Endothelial cell of umbilical vein (primary cell): ENCODE results near the gene HLA-DOA. TPM values are rescaled to one million over a fixed set of nuclear protein-coding genes. Genes with fewer than 3 reads are reported as not detected.

Experiments used
- BruUV-seq: library from RNA; stranded (reverse); fragments of 400-500 nt; replicated peaks from 2 replicates; lab custom pipeline; 2021; lab: Mats Ljungman, UMichigan
- CTCF ChIA-PET: fragments of 300-600, 350-600 bp; sonication (Branson Sonifier 250); formaldehyde crosslinking; loops from one replicate; lab custom pipeline; 2021; ENCODE audit warnings: antibody characterized with exemption, inconsistent platforms; lab: Charles Lee
- POLR2A ChIA-PET: fragments of 300-600, 350-600 bp; sonication (Branson Sonifier 250); formaldehyde crosslinking; loops from one replicate; lab custom pipeline; 2021; ENCODE audit warnings: antibody characterized with exemption, inconsistent platforms; lab: Charles Lee
- DNase-seq: peaks from one replicate; pipeline ENCODE4 v3.0.0-alpha.2; 2011; ENCODE audit warnings: low read depth, low spot score
- FAIRE-seq: peaks from 2 replicates; lab custom pipeline; 2011; peaks lifted over from hg19 to GRCh38; lab: Jason Lieb, UNC
- H2AFZ ChIP-seq: 2 replicates; pipeline ENCODE4 v1.6.0; 2012; ENCODE audit warnings: low read depth, low read length, control low read depth, inconsistent platforms
- H3K27ac ChIP-seq: 2 replicates; pipeline ENCODE4 v1.5.1; 2011; ENCODE audit warnings: low read depth, mild to moderate bottlenecking, control low read depth, low read length, moderate library complexity; ENCODE audit not compliant: insufficient read depth
- H3K27me3 ChIP-seq, 2 experiments: 2 replicates each; pipeline versions ENCODE4 v1.6.0 to v1.6.1; 2011; ENCODE audit warnings: low read length in 2 of 2, mixed read lengths in 1 of 2; ENCODE audit not compliant: control insufficient read depth in 2 of 2, insufficient read depth in 2 of 2
- H3K36me3 ChIP-seq, 2 experiments: 2 replicates in 1 of 2; 3 replicates in 1 of 2; pipeline ENCODE4 v1.5.1; 2011; ENCODE audit warnings: low read length in 2 of 2, mild to moderate bottlenecking in 1 of 2, moderate library complexity in 1 of 2; ENCODE audit not compliant: control insufficient read depth in 2 of 2, insufficient read depth in 2 of 2; ENCODE audit errors: extremely low read depth in 1 of 2
- H3K4me1 ChIP-seq: 3 replicates; pipeline ENCODE4 v1.5.1; 2011; ENCODE audit warnings: mild to moderate bottlenecking, low read length; ENCODE audit not compliant: control insufficient read depth, insufficient read depth; ENCODE audit errors: extremely low read depth
- H3K4me2 ChIP-seq: 2 replicates; pipeline ENCODE4 v1.6.1; 2011; ENCODE audit warnings: low read length, control low read depth, mixed read lengths; ENCODE audit not compliant: insufficient read depth
- H3K4me3 ChIP-seq, 3 experiments: fragments of 200-600 bp in 1 of 3; sonication (generic), shearing (Covaris generic) in 1 of 3; replicated peaks in 1 of 3; 2 replicates each; pipeline ENCODE4 v1.5.1; 2011 to 2016; ENCODE audit warnings: control low read depth in 3 of 3, low read length in 3 of 3, mild to moderate bottlenecking in 2 of 3, inconsistent platforms in 1 of 3, low read depth in 1 of 3, moderate library complexity in 1 of 3; ENCODE audit not compliant: insufficient read depth in 1 of 3
- H3K79me2 ChIP-seq: 2 replicates; pipeline ENCODE4 v1.6.0; 2012; ENCODE audit warnings: low read length, inconsistent platforms; ENCODE audit not compliant: control insufficient read depth, insufficient read depth
- H3K9ac ChIP-seq: replicated peaks from 2 replicates; pipeline ENCODE3; 2011; ENCODE audit warnings: low read length, control low read depth; ENCODE audit not compliant: insufficient read depth; ENCODE audit errors: extremely low read depth
- H3K9me1 ChIP-seq: replicated peaks from 3 replicates; pipeline ENCODE4 v1.6.0; 2011; ENCODE audit warnings: mild to moderate bottlenecking, low read length; ENCODE audit not compliant: control insufficient read depth, insufficient read depth; ENCODE audit errors: extremely low read depth
- H3K9me3 ChIP-seq: replicated peaks from 2 replicates; pipeline ENCODE4 v1.5.1; 2012; ENCODE audit warnings: low read length, inconsistent platforms; ENCODE audit not compliant: control insufficient read depth, insufficient read depth
- H4K20me1 ChIP-seq: replicated peaks from 2 replicates; pipeline ENCODE3; 2011; ENCODE audit warnings: mild to moderate bottlenecking, low read length; ENCODE audit not compliant: control insufficient read depth, insufficient read depth; ENCODE audit errors: extremely low read depth
- CTCF ChIP-seq, 2 donors: IDR thresholded peaks; 1 replicate in 1 of 2; 2 replicates in 1 of 2; pipeline ENCODE4 v1.5.1; 2011; ENCODE audit warnings: low read length in 2 of 2, mild to moderate bottlenecking in 2 of 2, moderate library complexity in 2 of 2, control low read depth in 1 of 2, inconsistent platforms in 1 of 2, low read depth in 1 of 2; ENCODE audit not compliant: insufficient read depth in 1 of 2; ENCODE audit errors: extremely low read depth in 1 of 2
- EZH2 ChIP-seq: IDR thresholded peaks from 2 replicates; pipeline ENCODE4 v1.6.1; 2012; ENCODE audit warnings: borderline replicate concordance, low read depth, mild to moderate bottlenecking, moderate library complexity, low read length, inconsistent platforms; ENCODE audit not compliant: severe bottlenecking
- FOS ChIP-seq: IDR thresholded peaks from 2 replicates; pipeline ENCODE4 v1.6.1; 2011; ENCODE audit warnings: mild to moderate bottlenecking, low read length, moderate library complexity, borderline replicate concordance; ENCODE audit not compliant: insufficient read depth
- POLR2A ChIP-seq: IDR thresholded peaks from 2 replicates; pipeline ENCODE4 v1.6.1; 2012; ENCODE audit warnings: low read depth, mild to moderate bottlenecking, control low read depth, low read length
- POLR2AphosphoS5 ChIP-seq: IDR thresholded peaks from 2 replicates; pipeline ENCODE4 v1.6.1; 2012; ENCODE audit warnings: low read depth, mild to moderate bottlenecking, control low read depth, low read length, moderate library complexity; ENCODE audit not compliant: insufficient read depth
- dilution Hi-C: fragments of 300-500 bp; cut with MboI; formaldehyde crosslinking; loops from one replicate; pipeline ENCODE4 v1.15.0; 2019; ENCODE audit warnings: low sequenced_read_pairs; ENCODE audit not compliant: extremely low pct_ligation_motif_present
- intact Hi-C: fragments of 100-400 bp; cut with micrococcal nuclease; formaldehyde crosslinking; loops from one replicate; pipeline ENCODE4 v1.10.0; 2022
- polyA plus RNA-seq, 4 experiments: library from polyadenylated mRNA; depleted of rRNA in 3 of 4; stranded (reverse) in 3 of 4; unstranded in 1 of 4; fragments of >200 nt; gene quantifications; 2 replicates each; pipeline versions ENCODE4 v1.2.1 to v1.2.3, GENCODE V29; 2011 to 2012; ENCODE audit warnings: missing spikeins in 1 of 4
- total RNA-seq: library from RNA; stranded (reverse); gene quantifications from 2 replicates; pipeline ENCODE4 v1.2.3, GENCODE V29; 2021

Gene HLA-DOA
- total and polyA plus RNA-seq, 2 donors (not counting 3 experiments of a cell fraction or from before 2014, with no cell fraction given), result not detected

DNA sequence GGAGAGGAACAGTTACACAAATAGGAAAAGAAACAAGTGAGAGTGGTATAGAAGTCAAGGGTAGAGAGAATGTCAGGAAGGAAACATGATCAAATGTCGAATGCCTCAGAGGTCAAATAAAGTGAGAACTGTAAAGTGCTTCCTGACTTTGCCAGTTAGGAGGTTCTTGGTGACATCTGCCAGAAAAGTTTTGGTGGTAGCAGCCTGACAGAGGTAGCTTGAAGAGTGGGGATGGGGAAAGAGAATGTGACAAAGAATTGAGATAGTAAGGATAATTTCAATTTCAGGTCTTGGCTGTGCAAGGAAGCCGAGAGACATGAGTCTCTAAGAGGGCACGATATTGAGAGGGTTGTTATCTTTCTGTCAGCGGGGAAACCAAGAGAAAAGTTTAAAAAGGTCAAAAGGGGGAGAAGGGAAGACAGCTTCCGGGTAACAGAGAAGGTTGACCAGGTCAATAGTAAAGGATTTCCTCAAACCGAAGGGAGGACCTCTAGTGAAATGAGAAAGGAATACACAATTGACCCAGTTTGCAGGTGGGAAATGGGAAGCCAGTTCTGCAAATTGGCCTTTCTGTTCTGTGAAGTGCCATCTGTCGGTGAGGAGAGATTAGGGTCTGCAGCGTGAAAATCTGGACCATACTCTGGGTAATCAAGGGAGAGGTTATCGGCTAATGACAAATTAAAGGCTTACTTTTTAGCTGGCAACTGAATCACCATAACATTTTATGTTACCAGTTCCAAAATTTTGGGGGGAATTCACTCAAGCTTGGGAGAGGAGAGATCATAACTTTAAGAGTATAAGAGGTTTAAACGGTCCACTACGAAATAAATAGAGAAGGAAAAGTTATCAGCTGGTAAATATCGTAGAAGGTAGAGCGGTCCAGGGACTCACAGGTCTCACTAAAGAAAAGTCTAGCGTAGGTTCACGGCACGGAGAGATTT is 42.0 kb downstream of the HLA-DOA start:
- intact Hi-C loops (loop anchor here (1.0 to 2.0 kb wide), 3 partner anchors 14 to 73 kb away; partner anchors contain the start of genes HLA-DMA and HLA-DMB), dilution Hi-C loops (no loop called here)
- Histone ChIP-seq H3K4me2 (peak overlapping the region; percentile 95), H3K9ac (peak overlapping the region; percentile 88), H3K4me3 (peak overlapping the region; percentile 18 to 76 (median 70)), H3K9me3 (no peaks in the 10 kb centered on the region), H3K4me1 (peaks cover 26% of the 10 kb centered on the region), H3K27ac (peak overlapping the region; percentile 81), H3K27me3 (no peaks in the 10 kb centered on the region), H3K36me3 (no peaks in the 10 kb centered on the region), H2AFZ (peak overlapping the region; percentile 13), H3K9me1 (no peaks in the 10 kb centered on the region), H3K79me2 (peaks cover 11% of the 10 kb centered on the region), H4K20me1 (no peaks in the 10 kb centered on the region)
- TF ChIP-seq CTCF (IDR thresholded peaks at IDR 0.05; ENCODE audit: extremely low read depth in 1 of 2, insufficient read depth in 1 of 2, low read depth in 1 of 2, low read length in 2 of 2) (peak; percentile 43 to 53), POLR2A (peak; percentile 13), FOS (peak; percentile 18), EZH2 (no peak), POLR2AphosphoS5 (peak; percentile 11)
- BruUV-seq, result no TSS peak
- CTCF ChIA-PET, result interaction anchor here (1.1 to 13.7 kb wide), 10 partner anchors 13 to 281 kb away, joined by 3 to 187 read pairs (median 10); partner anchors contain the start of genes HLA-DMA, HLA-DMB and TAP2
- POLR2A ChIA-PET, result interaction anchor here (1.1 kb wide), 1 partner anchor 74 kb away, joined by 3 read pairs; no protein-coding TSS in a partner anchor
- peak; percentile 68 for DNase-seq
- FAIRE-seq, result peak; percentile 68
